ENCODE data around the gene UBR1. TPM values are rescaled to one million over a fixed set of nuclear protein-coding genes. Genes with fewer than 3 reads are reported as not detected.
"Not testable (repeated sequence)": the region's sequence is repeated elsewhere in the genome, so short reads cannot be mapped to it uniquely, and the experiment has no call there.

The UBR1 gene
- total and polyA plus RNA-seq, 2 experiments from 2014 or later = 16.2 to 26.0 TPM

- Histone ChIP-seq H3K9me2 (ENCODE audit: insufficient read depth) (no peaks in the 10 kb centered on the region), H3K4me1 (ENCODE audit: insufficient read depth) (peaks cover 13% of the 10 kb centered on the region), H4K20me1 (ENCODE audit: insufficient read depth) (no peaks in the 10 kb centered on the region), H2AFZ (peak overlapping the region; percentile 97), H3K4me3 (peak overlapping the region; percentile 82), H3K9me3 (ENCODE audit: low read depth) (no peaks in the 10 kb centered on the region), H3K4me2 (ENCODE audit: unreplicated experiment) (peak overlapping the region; percentile 81), H3K36me3 (ENCODE audit: low read depth) (no peaks in the 10 kb centered on the region), H3K79me2 (ENCODE audit: insufficient read depth) (0 out of 2 replicates have a peak, but pooled peaks cover 6% of the 10 kb centered on the region), H3F3A (ENCODE audit: insufficient read depth) (0 out of 2 replicates have a peak, but pooled peaks cover 7% of the 10 kb centered on the region), H3K27ac (no peak overlapping the region), H3K27me3 (replicated peaks; ENCODE audit: insufficient read depth) (no peaks in the 10 kb centered on the region), H3K9ac (peak overlapping the region; percentile 82)
- in situ Hi-C loops (cut with MboI) = no loop called here
- peak; percentile 17 for DNase-seq
- WGBS, 2 experiments (ENCODE audit: low coverage in 1 of 2, low lambda C conversion rate in 2 of 2, missing lambda C conversion rate in 2 of 2) = 12% methylated on average over 12 of the region's 12 CpGs
- TF ChIP-seq EZH2 (IDR thresholded peaks at IDR 0.05; ENCODE audit: insufficient read depth, poor library complexity, severe bottlenecking) = no peak
- TF ChIP-seq EZH2phosphoT487 (IDR thresholded peaks at IDR 0.05; ENCODE audit: insufficient read depth, low read depth) = no peak
Observed at GRCh38 chr15:43134157-43134635, 28.4 kb upstream of the UBR1 start.

GRCh38 chr15:43133430-43134156 is 27.8 kb upstream of the UBR1 start, which contains the start of gene TMEM62:
TSS of gene TMEM62 (plus strand) at chr15:43133586. CDS start at chr15:43133803, 217 bp downstream.
- H3K4me3 ChIP-seq = peak within 1 kb of the TSS; percentile 82
- H3K79me2 ChIP-seq (ENCODE audit: insufficient read depth) = 0 out of 2 replicates have a peak, but pooled peaks cover 6% of the 10 kb centered on the region
- no peaks in the 10 kb centered on the region for H3K27me3 ChIP-seq (replicated peaks; ENCODE audit: insufficient read depth)
- H3K9me2 ChIP-seq (ENCODE audit: insufficient read depth) = no peaks in the 10 kb centered on the region
- WGBS, 2 experiments (ENCODE audit: low coverage in 1 of 2, low lambda C conversion rate in 2 of 2, missing lambda C conversion rate in 2 of 2) = 1% methylated on average over 40 to 66 of the region's 66 CpGs
- in situ Hi-C loops (cut with MboI) = no loop called here
- peak within 1 kb of the TSS; percentile 82 for H3K9ac ChIP-seq
- DNase-seq = peak; percentile 72
- TF ChIP-seq EZH2phosphoT487 (IDR thresholded peaks at IDR 0.05; ENCODE audit: insufficient read depth, low read depth) (no peak), EZH2 (IDR thresholded peaks at IDR 0.05; ENCODE audit: insufficient read depth, poor library complexity, severe bottlenecking) (no peak)
- no peak within 1 kb of the TSS for H3K27ac ChIP-seq
- H3K9me3 ChIP-seq (ENCODE audit: low read depth) = no peaks in the 10 kb centered on the region
- peak within 1 kb of the TSS; percentile 81 for H3K4me2 ChIP-seq (ENCODE audit: unreplicated experiment)
- peak within 1 kb of the TSS; percentile 97 for H2AFZ ChIP-seq
- H3K36me3 ChIP-seq (ENCODE audit: low read depth) = no peaks in the 10 kb centered on the region
- H3K4me1 ChIP-seq (ENCODE audit: insufficient read depth) = peaks cover 13% of the 10 kb centered on the region
- 0 out of 2 replicates have a peak, but pooled peaks cover 7% of the 10 kb centered on the region for H3F3A ChIP-seq (ENCODE audit: insufficient read depth)
- no peaks in the 10 kb centered on the region for H4K20me1 ChIP-seq (ENCODE audit: insufficient read depth)

GRCh38 chr15:43132830-43133429 is 27.1 kb upstream of the UBR1 start:
- Histone ChIP-seq H3F3A (ENCODE audit: insufficient read depth) (0 out of 2 replicates have a peak, but pooled peaks cover 7% of the 10 kb centered on the region), H3K4me3 (peak overlapping the region; percentile 82), H3K4me2 (ENCODE audit: unreplicated experiment) (peak overlapping the region; percentile 81), H3K36me3 (ENCODE audit: low read depth) (no peaks in the 10 kb centered on the region), H3K9me3 (ENCODE audit: low read depth) (no peaks in the 10 kb centered on the region), H3K9ac (peak overlapping the region; percentile 82), H3K27me3 (replicated peaks; ENCODE audit: insufficient read depth) (no peaks in the 10 kb centered on the region), H4K20me1 (ENCODE audit: insufficient read depth) (no peaks in the 10 kb centered on the region), H3K27ac (no peak overlapping the region), H2AFZ (peak overlapping the region; percentile 97), H3K4me1 (ENCODE audit: insufficient read depth) (peaks cover 13% of the 10 kb centered on the region), H3K9me2 (ENCODE audit: insufficient read depth) (no peaks in the 10 kb centered on the region), H3K79me2 (ENCODE audit: insufficient read depth) (0 out of 2 replicates have a peak, but pooled peaks cover 6% of the 10 kb centered on the region)
- in situ Hi-C loops (cut with MboI) = no loop called here
- WGBS, 2 experiments (ENCODE audit: low coverage in 1 of 2, low lambda C conversion rate in 2 of 2, missing lambda C conversion rate in 2 of 2) = 38 to 40% methylated on average over 20 of the region's 20 CpGs
- TF ChIP-seq EZH2 (IDR thresholded peaks at IDR 0.05; ENCODE audit: insufficient read depth, poor library complexity, severe bottlenecking) (no peak), EZH2phosphoT487 (IDR thresholded peaks at IDR 0.05; ENCODE audit: insufficient read depth, low read depth) (no peak)
- DNase-seq = no peak

DNA sequence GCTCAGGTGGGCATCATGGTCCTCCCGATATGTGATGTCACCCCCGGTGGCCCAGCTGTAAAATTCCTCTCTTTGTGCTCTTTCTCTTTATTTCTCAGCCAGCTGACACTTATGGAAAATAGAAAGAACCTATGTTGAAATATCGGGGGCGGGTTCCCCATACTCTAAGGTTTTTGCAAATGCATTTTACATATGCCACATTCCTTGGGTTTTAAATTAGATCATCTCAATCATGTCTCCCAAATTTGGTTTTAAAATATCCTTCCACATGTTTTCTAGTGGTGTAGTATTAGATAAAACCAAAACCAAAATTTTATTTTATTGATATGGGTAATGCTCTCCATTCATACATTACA is 23.1 kb upstream of the UBR1 start:
- Histone ChIP-seq H3K9ac (no peak overlapping the region), H3K36me3 (ENCODE audit: low read depth) (no peaks in the 10 kb centered on the region), H3K9me2 (ENCODE audit: insufficient read depth) (no peaks in the 10 kb centered on the region), H4K20me1 (ENCODE audit: insufficient read depth) (no peaks in the 10 kb centered on the region), H3K4me2 (ENCODE audit: unreplicated experiment) (no peak overlapping the region), H3F3A (ENCODE audit: insufficient read depth) (0 out of 2 replicates have a peak, but pooled peaks cover under 1% of the 10 kb centered on the region), H3K9me3 (ENCODE audit: low read depth) (no peaks in the 10 kb centered on the region), H3K79me2 (ENCODE audit: insufficient read depth) (no peaks in the 10 kb centered on the region), H2AFZ (no peak overlapping the region), H3K27me3 (replicated peaks; ENCODE audit: insufficient read depth) (no peaks in the 10 kb centered on the region), H3K27ac (no peak overlapping the region), H3K4me1 (ENCODE audit: insufficient read depth) (peaks cover 5% of the 10 kb centered on the region), H3K4me3 (no peak overlapping the region)
- in situ Hi-C loops (cut with MboI) = no loop called here
- WGBS, 2 experiments (ENCODE audit: low coverage in 1 of 2, low lambda C conversion rate in 2 of 2, missing lambda C conversion rate in 2 of 2) = 71 to 79% methylated on average over 3 to 4 of the region's 4 CpGs
- DNase-seq = no peak
- TF ChIP-seq EZH2 (IDR thresholded peaks at IDR 0.05; ENCODE audit: insufficient read depth, poor library complexity, severe bottlenecking) (no peak), EZH2phosphoT487 (IDR thresholded peaks at IDR 0.05; ENCODE audit: insufficient read depth, low read depth) (no peak)

DNA sequence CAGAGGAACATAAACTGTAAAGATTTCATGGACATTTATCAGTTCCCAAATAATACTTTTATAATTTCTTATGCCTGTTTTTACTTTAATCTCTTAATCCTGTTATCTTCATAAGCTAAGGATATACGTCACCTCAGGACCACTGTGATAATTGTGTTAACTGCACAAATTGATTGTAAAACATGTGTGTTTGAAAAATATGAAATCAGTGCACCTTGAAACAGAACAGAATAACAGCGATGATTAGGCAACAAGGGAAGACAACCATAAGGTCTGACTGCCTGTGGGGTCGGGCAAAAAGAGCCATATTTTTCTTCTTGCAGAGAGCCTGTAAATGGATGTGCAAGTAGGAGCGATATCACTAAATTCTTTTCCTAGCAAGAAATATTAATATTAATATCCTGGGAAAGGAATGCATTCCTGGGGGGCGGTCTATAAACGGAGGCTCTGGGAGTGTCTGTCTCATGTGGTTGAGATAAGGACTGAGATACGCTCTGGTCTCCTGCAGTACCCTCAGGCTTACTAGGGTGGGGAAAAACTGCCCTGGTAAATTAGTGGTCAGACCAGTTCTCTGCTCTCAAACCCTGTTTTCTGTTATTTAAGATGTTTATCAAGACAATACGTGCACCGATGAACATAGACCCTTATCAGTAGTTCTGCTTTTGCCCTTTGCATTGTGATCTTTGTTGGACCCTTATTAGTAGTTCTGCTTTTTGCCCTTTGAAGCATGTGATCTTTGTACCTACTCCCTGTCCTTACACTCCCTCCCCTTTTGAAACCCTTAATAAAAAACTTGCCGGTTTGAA is 22.5 kb upstream of the UBR1 start:
- H3K9ac ChIP-seq; H3K27ac ChIP-seq; H3K27me3 ChIP-seq (replicated peaks; ENCODE audit: insufficient read depth); H3K36me3 ChIP-seq (ENCODE audit: low read depth); H3K9me2 ChIP-seq (ENCODE audit: insufficient read depth); H3F3A ChIP-seq (ENCODE audit: insufficient read depth); DNase-seq; H3K4me3 ChIP-seq; in situ Hi-C loops (cut with MboI); H4K20me1 ChIP-seq (ENCODE audit: insufficient read depth); H2AFZ ChIP-seq; H3K9me3 ChIP-seq (ENCODE audit: low read depth); H3K4me1 ChIP-seq (ENCODE audit: insufficient read depth); H3K79me2 ChIP-seq (ENCODE audit: insufficient read depth); H3K4me2 ChIP-seq (ENCODE audit: unreplicated experiment): not testable (repeated sequence)
- 78 to 80% methylated on average over 10 of the region's 10 CpGs for whole genome bisulfite sequencing, 2 experiments (ENCODE audit: low coverage in 1 of 2, low lambda C conversion rate in 2 of 2, missing lambda C conversion rate in 2 of 2)
